Purkinje cell (primary cell): ENCODE measurements around the gene HADH. TPM values are rescaled to one million over a fixed set of nuclear protein-coding genes. Genes with fewer than 3 reads are reported as not detected.

Source experiments
- polyA plus RNA-seq: library from polyadenylated mRNA; unstranded; fragments of >200 nt; fragmentation: Nextera tagmentation; gene quantifications from 2 replicates; pipeline ENCODE4 v1.2.1, GENCODE V29; 2014

HADH gene
- 14.4 and 22.3 TPM in 2 replicates for polyA plus RNA-seq

GRCh38 chr4:107989537-107990386 lies at the start of gene HADH:
Gene HADH (plus strand): TSS chr4:107989889. CDS start chr4:107989933, 44 bp downstream.

Other genes starting within 250 kb of the HADH start
- 8.5 and 9.1 TPM in 2 replicates for gene SGMS2, start 165.0 kb upstream of the HADH start, polyA plus RNA-seq
- 8.7 and 10.4 TPM in 2 replicates for gene CYP2U1, start 58.3 kb upstream of the HADH start, polyA plus RNA-seq
- gene LEF1, start 179.0 kb downstream of the HADH start, polyA plus RNA-seq, result 0.65 TPM in 1 of 2 replicates, not detected in the other